Esophagus (tissue), 2 donors: ENCODE measurements around the gene PLP2. TPM values are rescaled to one million over a fixed set of nuclear protein-coding genes. Genes with fewer than 3 reads are reported as not detected.

Source experiments
- H3K27ac ChIP-seq, 2 donors: one replicate each; pipeline ENCODE4 v1.5.1; 2013; ENCODE audit warnings: low read depth in 2 of 2, mild to moderate bottlenecking in 2 of 2, inconsistent platforms in 1 of 2, low read length in 1 of 2, moderate library complexity in 1 of 2
- H3K27me3 ChIP-seq, 2 donors: one replicate each; pipeline ENCODE4 v1.6.1; 2013; ENCODE audit warnings: low read length in 2 of 2, control low read depth in 1 of 2, mild to moderate bottlenecking in 1 of 2; ENCODE audit not compliant: insufficient read depth in 2 of 2, control insufficient read depth in 1 of 2
- H3K36me3 ChIP-seq, 2 donors: one replicate each; pipeline ENCODE4 v1.6.1; 2013; ENCODE audit warnings: low read length in 1 of 2; ENCODE audit not compliant: control insufficient read depth in 2 of 2, insufficient read depth in 2 of 2
- H3K4me1 ChIP-seq, 2 donors: one replicate each; pipeline ENCODE4 v1.6.1; 2013; ENCODE audit warnings: low read length in 1 of 2; ENCODE audit not compliant: control insufficient read depth in 2 of 2, insufficient read depth in 2 of 2
- H3K4me3 ChIP-seq, 2 donors: one replicate each; pipeline ENCODE4 v1.5.1; 2013; ENCODE audit warnings: low read length in 2 of 2, mild to moderate bottlenecking in 2 of 2, low read depth in 1 of 2, moderate library complexity in 1 of 2
- H3K9me3 ChIP-seq, 2 donors: one replicate each; pipeline ENCODE4 v1.6.1; 2013; ENCODE audit warnings: mild to moderate bottlenecking in 2 of 2, low read depth in 1 of 2, low read length in 1 of 2, moderate library complexity in 1 of 2; ENCODE audit not compliant: control insufficient read depth in 2 of 2, insufficient read depth in 1 of 2
- WGBS, 2 donors: extraction: QIAGEN DNeasy Blood & Tissue Kit; methylation state at CpG; one replicate each; pipeline ENCODE4 v1.1.7; 2013; 5-methylcytosine and 5-hydroxymethylcytosine counted together
- polyA plus RNA-seq, 2 donors: library from polyadenylated mRNA; stranded (reverse); fragments of 200-250 nt; gene quantifications; one replicate each; pipeline ENCODE4 v1.2.3, GENCODE V29; 2013
- donor health status: healthy with polysubstance abuse.
- donor health status: Bipolar disorder and iron deficiency.

Gene PLP2
- polyA plus RNA-seq, 2 donors = 267 to 453 TPM

DNA sequence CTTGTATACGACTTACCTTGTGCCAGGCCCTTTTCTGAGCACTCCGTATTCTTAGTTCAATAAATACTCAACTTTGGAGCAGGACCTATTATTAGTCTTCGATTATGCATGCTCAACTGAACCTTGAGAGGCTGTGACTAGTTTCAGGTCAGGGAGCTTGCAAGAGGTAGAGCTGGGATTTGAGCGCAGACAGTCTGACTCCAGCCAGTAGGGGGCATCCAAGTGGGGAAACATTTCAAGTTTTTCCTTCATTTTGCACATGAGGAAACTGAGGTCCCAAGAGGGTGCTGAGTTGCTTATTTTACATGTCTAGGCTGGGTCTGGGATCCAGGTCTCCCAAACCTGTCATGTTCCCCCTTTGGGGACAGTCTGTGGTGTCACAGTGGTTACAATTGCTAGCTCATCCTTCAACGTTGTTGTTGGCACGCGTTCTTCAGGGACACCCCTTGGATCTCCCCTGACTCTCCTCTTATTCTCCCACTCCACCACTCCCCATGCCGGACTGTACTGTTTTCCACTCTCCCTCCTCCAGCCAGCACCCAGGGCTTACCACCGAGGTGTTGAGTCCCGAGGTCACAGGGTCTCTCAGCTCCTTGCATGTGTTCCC lies 21.1 kb downstream of the PLP2 start:
- no peak overlapping the region for H3K27ac ChIP-seq
- no peaks in the 10 kb centered on the region for H3K36me3 ChIP-seq
- H3K27me3 ChIP-seq = no peaks in the 10 kb centered on the region
- 63 to 66% methylated on average over 10 of the region's 10 CpGs for WGBS, 2 donors
- no peak overlapping the region for H3K4me3 ChIP-seq
- H3K9me3 ChIP-seq = peaks cover 0 to 5% of the 10 kb centered on the region in 2 donors
- H3K4me1 ChIP-seq = peaks cover 0 to 4% of the 10 kb centered on the region in 2 donors

DNA sequence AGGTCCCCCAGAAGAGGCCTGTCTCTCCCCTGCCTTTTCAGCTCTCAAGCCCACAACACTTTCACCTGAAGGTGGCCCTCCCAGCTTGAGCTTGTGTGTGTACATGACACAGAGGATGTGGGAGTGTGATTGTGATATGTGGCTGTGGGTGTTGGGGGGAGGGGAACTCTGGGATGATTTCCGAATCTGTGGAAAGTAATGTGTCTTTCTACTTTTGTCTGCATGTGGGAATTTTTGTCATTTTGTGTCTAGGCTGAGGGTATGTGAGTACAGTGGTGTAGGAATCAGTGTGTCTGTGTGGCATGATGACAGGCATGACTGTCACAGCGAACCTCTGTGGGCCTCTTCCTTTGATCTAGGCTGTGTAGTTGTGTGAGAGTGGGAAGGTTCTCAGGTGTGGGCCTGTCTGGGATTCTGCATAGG lies 21.9 kb downstream of the PLP2 start:
- H3K4me3 ChIP-seq = no peak overlapping the region
- no peaks in the 10 kb centered on the region for H3K4me1 ChIP-seq
- WGBS, 2 donors = 70 to 71% methylated on average over 2 of the region's 2 CpGs
- H3K36me3 ChIP-seq = no peaks in the 10 kb centered on the region
- no peaks in the 10 kb centered on the region for H3K27me3 ChIP-seq
- peaks cover 0 to 5% of the 10 kb centered on the region in 2 donors for H3K9me3 ChIP-seq
- no peak overlapping the region for H3K27ac ChIP-seq

DNA sequence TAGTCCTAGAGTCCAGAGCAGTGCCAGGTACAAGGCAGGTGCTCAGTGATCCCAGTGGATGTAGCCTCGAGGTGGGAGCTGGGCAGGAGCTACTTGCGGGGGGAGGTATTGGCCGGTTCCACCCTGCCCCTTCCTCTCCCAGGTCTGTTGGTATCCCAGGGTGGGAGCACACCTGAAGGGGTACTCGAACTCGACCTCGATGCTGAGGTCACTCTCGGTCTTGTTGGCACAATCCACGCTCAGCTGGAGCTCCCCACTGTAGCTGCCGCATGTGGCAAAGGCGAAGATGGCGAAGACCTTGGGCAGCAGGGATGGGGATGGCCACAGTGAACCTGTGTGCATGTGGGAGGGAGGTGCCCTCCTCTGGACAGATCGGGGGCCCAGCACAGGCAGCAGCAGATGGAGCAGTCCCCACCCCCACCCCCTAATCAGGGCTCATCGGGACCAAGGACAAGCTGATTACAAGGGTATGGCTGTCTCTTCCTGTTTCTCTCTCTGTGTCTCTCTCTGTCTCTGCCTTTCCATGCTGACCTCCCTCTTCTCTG lies 25.9 kb downstream of the PLP2 start:
- Histone ChIP-seq H3K4me1 (no peaks in the 10 kb centered on the region), H3K27me3 (no peaks in the 10 kb centered on the region), H3K36me3 (no peaks in the 10 kb centered on the region), H3K9me3 (peaks cover 0 to 2% of the 10 kb centered on the region in 2 donors), H3K4me3 (no peak overlapping the region), H3K27ac (no peak overlapping the region)
- WGBS, 2 donors = 72 to 77% methylated on average over 12 to 13 of the region's 13 CpGs

DNA sequence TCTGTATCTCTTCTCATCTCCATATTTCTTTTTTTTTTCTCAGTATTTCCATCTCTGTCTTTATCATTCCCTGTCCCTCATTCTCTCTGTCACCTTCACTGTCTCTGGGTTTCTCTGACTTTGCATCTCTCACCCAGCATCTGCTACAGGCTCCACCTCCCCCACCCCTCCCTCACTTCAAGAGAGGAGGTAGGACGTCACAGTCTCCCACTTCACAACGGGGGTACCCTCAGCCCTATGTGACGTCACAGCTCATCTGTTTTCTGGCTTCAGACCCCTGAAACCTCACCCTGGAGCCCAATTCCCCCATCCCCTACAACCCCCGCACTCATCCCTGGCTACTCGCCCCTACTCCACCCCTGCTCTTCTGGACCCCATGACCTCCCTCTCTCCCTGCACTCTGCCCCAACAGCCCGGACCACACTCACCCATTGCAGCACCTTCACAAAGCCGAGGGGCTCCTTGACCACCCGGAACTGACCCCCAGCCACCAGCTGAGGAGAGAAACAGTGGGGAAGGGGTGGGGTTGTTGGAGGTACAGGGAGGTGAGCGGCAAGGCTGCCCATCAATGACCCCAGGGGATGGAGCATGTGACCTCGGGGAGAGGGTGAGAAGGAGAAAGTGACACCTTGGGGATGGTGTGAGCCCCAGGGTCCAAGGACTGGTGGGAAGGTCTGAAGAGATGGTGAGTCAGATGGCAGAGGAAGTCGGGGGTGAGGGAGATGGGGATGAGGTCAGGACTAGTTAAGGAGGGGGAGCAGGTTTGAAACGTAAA lies 27.0 kb downstream of the PLP2 start:
- peaks cover 0 to 2% of the 10 kb centered on the region in 2 donors for H3K9me3 ChIP-seq
- H3K27ac ChIP-seq = no peak overlapping the region
- H3K36me3 ChIP-seq = no peaks in the 10 kb centered on the region
- 17 to 40% methylated on average over 12 of the region's 12 CpGs for WGBS, 2 donors
- no peaks in the 10 kb centered on the region for H3K27me3 ChIP-seq
- no peak overlapping the region for H3K4me3 ChIP-seq
- no peaks in the 10 kb centered on the region for H3K4me1 ChIP-seq

DNA sequence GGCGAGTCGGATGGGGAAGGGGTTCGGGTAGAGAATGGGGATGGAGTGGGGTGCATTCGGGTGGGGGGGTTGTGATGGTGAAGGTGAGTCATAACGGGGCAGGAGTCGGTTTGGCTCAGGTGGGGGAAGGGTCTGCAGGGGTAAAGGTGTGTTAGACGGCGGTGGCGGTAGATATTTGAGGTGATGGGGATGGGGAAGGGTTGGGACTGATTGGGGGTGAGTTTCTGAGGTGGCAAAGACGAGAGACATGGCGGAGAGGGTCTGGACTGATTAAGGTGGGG lies 27.6 kb downstream of the PLP2 start:
- H3K9me3 ChIP-seq = peaks cover 0 to 2% of the 10 kb centered on the region in 2 donors
- H3K36me3 ChIP-seq = no peaks in the 10 kb centered on the region
- no peak overlapping the region for H3K27ac ChIP-seq
- H3K4me3 ChIP-seq = no peak overlapping the region
- H3K4me1 ChIP-seq = no peaks in the 10 kb centered on the region
- 8 to 46% methylated on average over 11 of the region's 11 CpGs for WGBS, 2 donors
- H3K27me3 ChIP-seq = no peaks in the 10 kb centered on the region

DNA sequence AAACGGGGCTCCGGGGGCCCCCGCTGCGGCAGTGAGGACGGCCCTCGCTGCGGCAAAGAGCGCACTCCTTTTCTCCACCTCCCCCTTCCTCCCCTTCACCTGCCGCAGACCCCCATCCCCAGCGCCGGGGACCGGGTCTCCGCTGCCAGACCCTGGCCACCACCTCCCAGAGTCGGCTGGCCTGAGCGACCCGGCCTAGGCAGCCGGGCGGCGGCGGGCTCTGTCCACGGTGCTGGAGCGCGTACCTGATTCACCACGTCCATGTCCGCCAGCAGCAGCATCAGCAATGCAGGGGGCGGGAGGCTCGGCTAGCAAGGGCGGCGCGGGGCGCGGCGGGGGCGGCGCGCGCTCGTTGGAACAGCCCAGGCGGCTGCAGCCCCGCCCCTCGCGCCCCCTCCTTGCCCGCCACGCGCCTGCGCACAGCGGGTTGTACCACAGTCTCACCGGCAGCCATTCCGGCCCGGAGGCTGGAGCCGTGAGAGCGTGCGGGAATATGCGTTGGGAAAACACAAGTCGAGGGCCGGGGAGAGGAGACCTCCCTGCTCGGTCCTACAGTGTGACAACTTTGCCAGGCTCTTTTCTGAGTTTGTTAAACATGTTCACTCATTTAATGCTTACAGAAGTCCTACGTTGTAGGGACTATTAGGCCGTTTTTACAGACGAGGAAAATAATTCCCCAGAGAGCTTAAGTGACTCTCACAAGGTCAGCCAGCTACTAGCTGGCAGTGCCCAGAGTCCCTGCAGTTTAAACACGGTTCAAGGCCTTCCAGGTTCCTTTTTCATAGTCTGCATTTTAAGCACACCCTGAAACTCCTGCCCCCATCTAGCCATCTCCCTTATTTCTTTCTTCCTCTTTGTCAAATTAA lies 28.4 kb downstream of the PLP2 start, which contains the start of gene SYP:
Gene SYP (minus strand): TSS at position 288 of the 866 bp plus-strand sequence. CDS start 7 bp downstream, at position 281.
- Histone ChIP-seq H3K4me3 (peak within 1 kb of the TSS in 1 of 2 donors; percentile 24), H3K9me3 (peaks cover 0 to 2% of the 10 kb centered on the region in 2 donors), H3K36me3 (no peaks in the 10 kb centered on the region), H3K4me1 (no peaks in the 10 kb centered on the region), H3K27ac (peak within 1 kb of the TSS in 1 of 2 donors; percentile 56), H3K27me3 (no peaks in the 10 kb centered on the region)
- WGBS, 2 donors = 1 to 34% methylated on average over 42 to 61 of the region's 61 CpGs

DNA sequence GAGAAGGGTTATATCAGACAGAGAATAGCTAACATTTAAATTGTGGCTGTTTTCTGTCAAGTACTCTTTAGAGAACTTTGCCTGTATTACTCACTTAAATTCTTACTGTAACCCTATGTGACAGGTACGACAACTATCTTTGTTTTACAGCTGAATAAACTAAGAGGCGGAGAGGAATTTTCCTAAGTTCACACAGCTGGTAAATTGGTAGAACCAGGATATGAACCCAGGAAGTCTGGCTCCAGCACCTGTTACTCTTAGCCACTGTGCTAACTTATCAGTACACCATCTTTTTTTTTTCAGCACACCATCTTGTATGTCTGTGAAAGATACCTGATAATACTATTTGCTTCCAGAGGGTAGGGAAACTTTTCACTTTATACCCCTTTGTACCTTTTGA lies 30.3 kb downstream of the PLP2 start:
- Histone ChIP-seq H3K27me3 (no peaks in the 10 kb centered on the region), H3K27ac (no peak overlapping the region), H3K9me3 (peaks cover 0 to 2% of the 10 kb centered on the region in 2 donors), H3K36me3 (no peaks in the 10 kb centered on the region), H3K4me3 (no peak overlapping the region), H3K4me1 (no peaks in the 10 kb centered on the region)
- WGBS, 2 donors = 56 to 74% methylated on average over 2 of the region's 2 CpGs

DNA sequence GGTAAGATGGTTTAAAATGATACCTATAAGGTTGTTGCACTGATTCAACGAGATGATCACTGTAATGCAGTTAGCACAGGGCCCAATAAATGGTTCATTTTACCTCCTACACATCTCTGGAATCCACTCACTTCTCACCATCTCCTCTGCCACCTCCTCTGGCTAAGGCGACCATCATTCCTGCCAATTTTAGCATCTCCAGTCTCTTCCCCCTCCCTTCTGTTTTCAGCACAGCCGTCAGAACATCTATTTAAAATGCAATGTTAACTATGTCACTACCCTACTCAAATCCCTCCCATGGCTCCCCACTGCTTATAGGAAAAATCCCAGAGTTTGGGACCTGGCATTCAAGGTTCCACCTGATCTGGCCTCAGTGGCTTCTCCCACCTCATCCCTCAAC lies 31.8 kb downstream of the PLP2 start:
- WGBS, 2 donors = 62 to 72% methylated on average over 3 of the region's 3 CpGs
- Histone ChIP-seq H3K9me3 (no peaks in the 10 kb centered on the region), H3K27me3 (no peaks in the 10 kb centered on the region)

DNA sequence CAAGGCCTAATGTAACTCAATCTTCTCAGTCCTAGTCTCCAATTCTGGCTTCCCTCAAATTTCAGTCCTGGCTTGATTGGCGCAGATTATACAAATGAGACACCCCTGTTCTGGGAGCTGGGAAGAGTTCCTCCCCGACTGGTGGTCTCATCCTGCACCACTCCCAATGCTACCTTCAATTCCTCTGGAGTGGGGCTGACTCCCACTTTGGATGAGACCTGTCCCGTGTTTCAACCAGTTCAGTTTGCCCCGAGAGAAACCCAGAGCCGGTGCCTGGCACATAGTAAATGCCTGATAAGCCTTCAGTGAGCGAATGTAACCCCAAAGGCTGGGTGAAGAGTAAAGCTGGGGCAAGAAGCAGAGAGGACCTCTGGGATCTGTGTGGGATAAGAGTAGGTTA lies 32.3 kb downstream of the PLP2 start:
- no peaks in the 10 kb centered on the region for H3K4me1 ChIP-seq
- H3K4me3 ChIP-seq = no peak overlapping the region
- no peak overlapping the region for H3K27ac ChIP-seq
- H3K9me3 ChIP-seq = no peaks in the 10 kb centered on the region
- 77 to 90% methylated on average over 6 of the region's 6 CpGs for WGBS, 2 donors
- H3K36me3 ChIP-seq = no peaks in the 10 kb centered on the region
- no peaks in the 10 kb centered on the region for H3K27me3 ChIP-seq

More for the DNA sequence above, 31.8 kb downstream of the PLP2 start:
- Histone ChIP-seq H3K4me1 (no peaks in the 10 kb centered on the region), H3K4me3 (no peak overlapping the region), H3K36me3 (no peaks in the 10 kb centered on the region), H3K27ac (no peak overlapping the region)
